Glomerular visceral epithelial cell (primary cell): ENCODE measurements around the gene KIF9.
"Not testable (repeated sequence)": the region's sequence is repeated elsewhere in the genome, so short reads cannot be mapped to it uniquely, and the experiment has no call there.

Source experiments
- DNase-seq: peaks from one replicate; pipeline ENCODE4 v3.0.0-alpha.2; 2016; ENCODE audit errors: extremely low spot score

Gene KIF9

DNA sequence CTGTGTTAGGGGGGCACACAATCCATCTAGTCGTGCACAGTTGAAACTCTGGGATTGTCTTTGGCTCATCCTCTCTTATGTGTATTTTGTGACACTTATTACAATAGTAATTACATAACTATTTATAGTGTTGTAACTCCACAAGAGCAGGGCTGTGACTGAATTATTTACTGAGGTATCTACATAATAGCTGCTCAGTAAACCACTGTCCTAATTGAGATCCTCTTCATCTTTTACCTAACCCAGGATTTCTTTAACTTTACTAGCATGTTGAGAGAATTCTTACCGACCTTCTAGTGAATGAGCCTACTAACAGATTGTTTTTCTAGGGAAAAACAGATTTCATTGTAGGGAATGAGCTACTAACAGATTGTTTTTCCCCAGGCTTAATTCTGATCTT lies 11.2 kb upstream of the KIF9 start:
- DNase-seq, result no peak

DNA sequence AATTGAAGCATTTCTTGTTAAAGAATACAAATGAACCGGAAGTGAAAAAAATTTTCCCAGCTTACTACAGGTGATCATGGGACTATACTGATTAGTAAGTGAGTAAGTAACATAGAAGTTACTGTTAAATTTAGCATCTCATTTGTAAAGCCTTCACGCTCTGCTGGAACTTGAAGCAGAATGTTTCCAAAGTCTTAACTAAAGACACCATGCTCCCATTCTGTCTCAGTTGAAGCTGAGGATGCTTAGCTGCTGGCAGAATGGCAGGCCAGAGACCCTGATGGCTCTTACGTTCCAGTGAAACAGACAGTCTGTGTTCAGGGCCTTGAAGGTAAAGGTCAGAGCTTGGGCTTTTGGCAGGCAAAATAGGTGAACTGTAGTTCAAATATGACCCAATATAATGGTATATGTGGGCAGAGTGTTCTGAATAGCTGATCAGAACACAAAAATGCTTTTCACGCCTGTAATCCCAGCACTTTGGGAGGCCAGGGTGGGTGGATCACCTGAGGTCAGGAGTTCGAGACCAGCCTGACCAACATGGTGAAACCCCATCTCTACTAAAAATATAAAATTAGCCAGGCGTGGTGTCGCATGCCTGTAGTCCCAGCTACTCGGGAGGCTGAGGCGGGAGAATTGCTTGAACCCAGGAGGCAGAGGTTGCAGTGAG lies 9.3 kb upstream of the KIF9 start:
- DNase-seq, result not testable (repeated sequence)

DNA sequence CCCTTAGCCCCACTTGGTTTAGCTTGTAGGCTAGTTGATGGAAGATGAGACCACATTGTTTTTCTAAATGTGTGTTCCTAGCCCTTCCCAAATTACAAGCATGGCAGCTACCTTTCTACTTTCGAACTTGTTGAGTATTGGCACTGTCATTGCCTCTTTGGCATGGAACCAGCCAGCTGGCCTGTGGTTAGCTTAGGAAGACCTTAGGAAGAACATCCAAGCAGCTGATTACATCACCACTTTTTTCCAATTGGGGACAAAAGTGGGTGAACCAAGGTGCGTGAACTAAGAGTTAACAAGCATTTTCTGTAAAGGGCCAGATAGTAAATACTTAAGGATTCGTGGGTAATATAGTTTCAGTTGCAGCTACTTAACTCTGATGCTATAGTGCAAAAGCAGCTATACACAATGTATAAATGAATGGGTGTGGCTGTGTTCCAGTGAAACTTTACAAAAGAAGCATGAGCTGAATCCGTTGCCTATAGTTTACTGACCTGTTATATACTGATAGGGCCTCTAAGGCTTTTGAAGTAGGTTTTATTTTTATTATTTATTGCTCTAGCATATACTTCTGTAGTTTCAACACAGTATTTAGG lies 8.7 kb upstream of the KIF9 start:
- DNase-seq, result no peak

DNA sequence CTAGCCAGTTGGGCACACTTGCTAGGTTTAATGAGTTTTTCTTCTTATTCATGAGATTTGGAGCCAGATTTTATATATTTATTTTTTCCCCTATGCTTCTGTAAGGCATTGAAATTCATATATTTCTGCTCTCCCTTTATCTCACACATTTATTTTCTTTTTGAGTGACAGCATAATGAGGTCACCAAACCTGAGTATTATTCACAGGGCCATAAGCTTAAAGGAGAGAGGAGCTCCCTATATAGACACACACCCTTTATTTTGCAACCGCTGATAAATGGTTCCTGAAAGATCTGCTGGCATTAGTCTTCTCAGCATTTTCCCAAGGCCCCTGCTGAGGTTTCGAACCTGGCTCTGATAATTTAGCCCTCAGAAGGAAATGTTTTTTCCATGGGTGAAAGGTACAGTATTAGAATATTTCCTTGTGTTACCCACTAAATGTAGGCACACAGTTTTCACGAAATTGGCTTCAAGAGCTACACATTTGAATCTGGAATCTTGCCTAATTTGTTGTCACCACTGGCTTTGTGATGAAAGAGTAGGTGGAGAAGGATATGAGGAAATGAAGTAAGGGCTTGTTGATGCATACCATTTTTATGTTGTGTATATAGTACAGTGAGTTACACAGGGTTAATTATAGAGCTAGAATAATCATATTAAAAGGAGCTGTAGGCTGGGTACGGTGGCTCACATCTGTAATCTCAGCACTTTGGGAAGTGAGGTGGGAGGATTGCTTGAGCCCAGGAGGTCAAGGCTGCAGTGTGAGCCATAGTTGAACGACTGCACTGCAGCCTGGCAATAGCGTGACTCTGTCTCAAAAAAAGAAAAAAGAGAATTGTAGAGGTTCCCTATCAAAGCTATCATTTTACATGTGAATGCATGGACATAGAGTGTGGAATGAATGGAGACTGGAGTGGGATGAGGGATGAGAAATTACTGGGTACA lies 6.6 kb upstream of the KIF9 start:
- no peak for DNase-seq

DNA sequence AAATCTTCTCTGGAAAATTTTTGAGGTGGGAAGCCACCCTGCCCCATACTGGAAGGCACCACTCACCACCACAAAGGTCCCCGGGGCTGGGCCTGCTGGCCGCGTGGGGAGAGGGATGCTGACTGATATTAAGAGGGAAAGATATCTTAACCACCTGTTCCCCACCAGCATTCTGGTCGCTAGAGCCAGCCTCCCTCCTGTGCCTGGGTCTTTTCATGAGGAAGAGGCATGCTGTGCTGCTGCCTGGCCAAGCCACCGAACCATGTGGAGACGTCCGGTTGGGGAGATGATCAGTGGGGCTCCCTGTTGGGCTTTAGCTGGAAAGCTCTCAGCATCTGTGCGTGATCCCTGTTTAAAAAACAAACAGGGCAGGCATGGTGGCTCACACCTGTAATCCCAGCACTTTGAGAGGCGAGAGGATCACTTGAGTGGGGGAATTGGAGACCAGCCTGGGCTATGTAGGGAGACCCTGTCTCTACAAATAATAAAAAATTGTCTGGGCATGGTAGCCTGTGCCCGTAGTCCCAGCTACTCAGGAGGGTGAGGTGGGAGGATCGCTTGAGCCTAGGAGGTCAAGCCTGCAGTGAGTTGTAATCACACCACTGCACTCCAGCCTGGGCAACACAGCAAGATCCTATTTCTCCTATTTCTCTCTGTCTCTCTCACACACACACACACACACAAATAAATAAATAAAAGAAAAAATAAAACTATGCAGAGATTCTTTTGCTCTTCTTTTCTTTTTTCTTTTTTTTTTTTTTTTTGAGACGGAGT lies 1.2 kb upstream of the KIF9 start:
- DNase-seq, result peak; percentile 30

DNA sequence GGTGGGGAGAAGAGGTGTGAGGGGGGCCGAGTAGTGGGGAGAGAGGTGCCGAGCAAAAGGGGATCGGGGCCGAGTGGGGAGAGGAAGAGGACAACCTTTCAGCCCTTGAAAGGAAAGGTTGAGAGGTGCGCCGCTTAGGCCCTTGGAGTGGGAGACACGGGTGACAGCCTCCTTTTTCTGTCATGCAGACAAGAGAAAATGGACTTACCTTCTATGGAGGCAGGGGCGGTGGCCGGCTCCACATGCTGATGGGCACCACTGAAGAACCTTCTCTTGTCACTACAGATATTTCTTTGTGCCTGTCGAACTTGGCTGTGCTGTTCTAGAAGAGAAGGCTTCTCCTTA lies 566 bp upstream of the KIF9 start:
- no peak for DNase-seq

DNA sequence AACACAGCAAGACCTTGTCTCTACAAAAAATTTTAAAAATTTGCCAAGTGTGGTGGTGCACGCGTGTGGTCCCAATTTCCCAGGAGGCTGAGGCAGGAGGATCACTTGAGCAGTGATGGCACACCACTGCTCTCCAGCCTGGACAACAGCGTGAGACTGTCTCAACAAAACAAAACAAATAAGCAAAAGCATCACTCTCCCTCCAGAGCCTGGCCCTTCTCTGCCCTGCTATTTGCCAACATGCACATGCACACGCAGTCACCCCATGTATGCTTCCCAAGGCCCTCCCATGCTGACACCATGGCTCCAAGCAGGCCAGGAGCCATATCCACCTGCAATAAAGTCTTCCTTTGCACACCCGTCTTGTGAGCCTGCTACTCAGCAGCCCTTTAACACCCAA lies 2.1 kb downstream of the KIF9 start:
- no peak for DNase-seq

DNA sequence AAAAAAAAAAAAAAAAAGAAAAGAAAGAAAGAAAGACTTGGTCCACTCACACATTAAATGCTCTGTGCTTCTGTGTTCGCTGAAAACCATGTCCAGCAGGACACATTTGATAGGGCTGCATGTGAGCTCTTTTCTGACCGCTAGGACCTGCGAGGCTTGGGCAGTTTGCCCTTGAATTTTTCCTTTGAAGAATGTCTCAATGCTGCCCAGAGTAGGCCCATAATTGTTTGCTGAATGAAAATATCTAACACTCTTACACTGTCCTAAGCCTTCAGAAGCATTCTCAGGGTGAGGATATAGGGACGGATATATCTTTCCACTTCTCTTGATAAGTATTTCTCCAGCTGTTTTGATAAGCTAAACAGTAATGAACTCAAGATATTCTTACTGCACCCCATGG lies 6.0 kb downstream of the KIF9 start:
- DNase-seq, result no peak

DNA sequence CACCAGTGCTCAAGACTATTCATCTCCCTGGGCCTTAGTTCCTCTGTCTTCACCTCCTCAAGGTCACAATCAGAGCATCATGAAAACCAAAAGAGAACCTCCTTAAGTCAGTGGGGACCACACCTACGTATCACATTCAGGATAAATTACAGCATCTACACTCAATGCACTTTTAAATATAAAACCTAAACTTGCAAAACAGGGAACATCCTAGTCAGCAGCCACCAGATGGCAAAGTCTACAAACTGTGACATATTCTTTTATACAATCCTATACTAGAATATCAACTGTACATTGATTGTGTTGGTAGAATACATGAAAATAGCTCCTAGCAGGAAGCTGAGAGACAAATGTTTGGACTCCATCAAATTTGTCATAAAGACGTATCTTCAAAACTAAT lies 7.9 kb downstream of the KIF9 start:
- no peak for DNase-seq

DNA sequence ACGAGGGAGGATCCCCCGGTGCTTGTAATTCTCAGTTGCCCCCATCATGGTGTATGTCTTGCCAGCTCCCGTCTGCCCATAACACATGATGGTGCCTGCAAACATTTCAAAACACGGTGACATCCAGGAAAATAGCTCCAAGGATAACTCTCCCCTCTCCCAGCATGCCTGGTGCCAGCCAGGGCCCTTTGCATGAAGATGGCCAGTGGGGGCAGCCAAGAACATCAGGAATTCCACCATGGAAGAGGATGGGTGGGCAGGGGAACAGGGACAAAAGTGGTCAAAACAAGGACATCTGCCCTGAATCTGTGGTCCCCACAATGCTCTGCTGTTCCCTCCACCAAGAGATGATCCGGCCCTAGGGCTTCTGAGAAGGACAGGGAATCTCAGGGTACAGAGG lies 9.0 kb downstream of the KIF9 start:
- DNase-seq, result no peak

DNA sequence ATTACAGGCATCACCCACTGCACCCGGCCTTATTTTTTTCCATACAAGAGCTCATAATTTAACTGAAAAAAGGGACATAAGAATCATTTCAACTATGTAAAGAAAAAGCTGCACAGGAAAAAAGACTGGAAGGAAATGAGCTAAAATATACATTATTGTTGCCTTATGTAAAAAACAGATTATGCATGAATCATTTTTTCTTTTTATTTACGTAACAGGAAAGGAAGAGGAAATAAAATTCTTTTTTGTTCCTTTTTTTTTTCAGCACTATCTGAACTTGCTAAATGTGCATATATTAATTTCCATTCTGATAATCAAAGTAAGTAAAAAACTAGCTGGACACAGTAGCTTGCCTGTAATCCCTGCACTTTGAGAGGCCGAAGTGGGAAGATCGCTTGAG lies 12.1 kb downstream of the KIF9 start:
- no peak for DNase-seq

DNA sequence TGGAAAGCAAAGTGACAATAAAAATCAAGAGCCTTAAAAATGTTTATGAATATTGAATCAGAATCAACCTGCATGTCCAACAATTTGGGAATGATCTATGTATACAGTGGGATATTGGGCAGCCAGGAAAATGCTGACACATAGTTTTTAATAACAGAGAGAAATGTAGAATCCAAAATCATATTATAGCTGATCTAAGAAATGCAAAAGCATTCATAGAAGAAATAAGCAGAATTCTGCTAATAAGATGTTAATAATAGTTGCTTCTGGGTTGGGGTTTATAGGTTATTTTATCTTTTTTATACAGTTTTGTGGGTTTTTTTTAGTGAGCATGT lies 15.1 kb downstream of the KIF9 start:
- no peak for DNase-seq

DNA sequence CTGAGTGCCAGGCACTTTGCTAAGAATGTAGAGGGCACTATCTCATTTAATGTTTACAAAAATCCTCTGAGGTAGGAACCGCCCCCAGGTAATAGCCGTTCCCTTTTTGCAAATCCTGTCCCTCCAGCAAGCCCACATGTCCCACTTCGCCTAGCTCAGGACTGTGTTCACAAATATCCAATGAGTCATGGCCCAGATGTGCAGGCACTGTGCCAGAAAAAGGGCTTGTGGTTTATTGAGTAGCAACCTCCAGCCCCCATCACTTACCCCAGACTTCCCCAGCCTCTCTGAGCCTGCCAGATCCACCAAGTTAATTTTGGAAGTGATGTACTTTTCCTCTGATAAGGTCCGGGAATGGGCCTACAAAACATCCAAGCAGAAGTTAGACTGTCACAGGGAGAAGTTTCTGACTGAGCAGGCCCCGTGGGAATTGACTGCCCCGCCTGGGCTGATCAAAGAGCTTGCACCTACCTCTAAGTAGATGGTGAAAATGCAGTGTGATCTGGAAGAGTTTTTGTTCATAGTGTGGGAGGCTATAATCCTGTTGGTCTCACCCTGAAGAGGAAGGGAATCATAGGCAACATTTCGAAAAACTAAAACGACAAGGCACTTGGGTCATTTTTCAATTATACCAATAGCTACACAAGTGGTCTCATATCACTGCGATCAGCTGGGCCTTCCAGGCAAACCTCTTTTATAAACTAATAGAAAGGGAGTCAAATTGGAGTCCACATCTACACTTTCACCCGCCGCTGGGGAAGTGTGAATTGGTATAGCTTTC lies 15.7 kb downstream of the KIF9 start:
- peak; percentile 88 for DNase-seq

DNA sequence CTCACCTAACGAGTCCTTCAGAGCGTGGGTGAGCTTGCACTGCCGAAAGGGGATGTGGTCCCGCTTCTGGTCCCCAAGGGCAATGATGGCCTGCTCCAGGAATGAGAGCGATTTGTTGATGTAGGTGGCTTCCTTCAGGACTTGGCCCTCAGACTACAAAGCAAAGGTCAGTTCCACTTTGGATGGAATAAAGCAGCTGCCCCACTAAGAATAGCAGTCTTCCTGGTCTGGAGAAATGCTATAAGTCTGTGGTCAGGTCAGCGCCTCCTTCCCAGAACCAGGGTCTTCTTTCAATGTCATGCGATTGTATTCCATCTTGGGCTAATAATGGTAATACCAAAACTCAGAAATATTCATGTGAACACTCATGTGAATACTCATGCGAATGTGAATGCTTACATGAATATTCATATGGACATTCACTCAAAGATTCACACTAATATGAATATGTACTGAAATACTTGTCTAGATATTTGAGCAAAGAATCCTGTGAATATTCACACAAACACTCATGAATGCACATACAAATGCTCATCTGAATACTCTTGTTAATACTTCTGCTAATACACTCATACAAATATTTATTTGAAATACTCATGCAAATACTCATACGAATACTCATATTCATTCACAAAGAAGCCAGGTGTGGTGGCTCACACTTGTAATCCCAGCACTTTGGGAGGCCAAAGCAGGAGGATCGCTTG lies 16.7 kb downstream of the KIF9 start:
- DNase-seq, result no peak

DNA sequence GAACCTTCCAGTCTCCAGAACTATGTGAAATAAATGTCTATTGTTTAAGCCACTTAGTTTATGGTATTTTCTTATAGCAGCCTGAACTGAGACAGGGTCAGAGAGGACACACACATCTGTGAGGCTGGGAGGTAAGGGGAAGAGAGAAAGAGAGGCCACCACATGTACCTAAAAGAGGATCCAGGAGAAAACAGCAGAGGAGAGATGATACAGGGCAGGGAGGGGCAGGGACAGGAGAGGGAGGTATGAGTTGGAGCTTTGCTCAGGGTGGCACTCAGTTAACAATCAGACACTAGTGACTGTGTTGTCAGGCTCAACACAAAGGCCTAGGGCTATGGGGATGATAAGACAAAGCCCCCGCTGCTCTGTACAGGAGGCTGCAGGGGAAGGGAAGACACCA lies 17.6 kb downstream of the KIF9 start:
- no peak for DNase-seq

DNA sequence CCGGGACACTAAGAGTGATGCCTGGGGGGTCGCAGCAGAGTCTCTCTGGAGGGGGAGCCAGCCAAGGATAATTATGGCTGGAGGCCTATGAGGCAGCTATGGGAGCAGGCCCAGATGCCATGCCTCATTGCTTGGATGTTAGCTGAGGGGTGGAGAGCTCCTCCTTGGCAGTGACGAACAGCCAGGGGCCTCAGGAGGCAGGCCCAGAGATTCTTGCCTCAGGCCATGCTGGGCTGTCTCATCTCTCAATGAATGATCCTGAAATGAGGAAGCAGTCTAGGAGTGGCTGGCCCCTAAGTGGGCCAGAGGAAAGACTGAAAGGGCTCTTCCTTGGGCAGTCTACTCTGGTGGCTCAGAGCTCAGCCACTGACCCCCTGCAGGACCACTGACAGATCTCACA lies 21.3 kb downstream of the KIF9 start:
- no peak for DNase-seq

DNA sequence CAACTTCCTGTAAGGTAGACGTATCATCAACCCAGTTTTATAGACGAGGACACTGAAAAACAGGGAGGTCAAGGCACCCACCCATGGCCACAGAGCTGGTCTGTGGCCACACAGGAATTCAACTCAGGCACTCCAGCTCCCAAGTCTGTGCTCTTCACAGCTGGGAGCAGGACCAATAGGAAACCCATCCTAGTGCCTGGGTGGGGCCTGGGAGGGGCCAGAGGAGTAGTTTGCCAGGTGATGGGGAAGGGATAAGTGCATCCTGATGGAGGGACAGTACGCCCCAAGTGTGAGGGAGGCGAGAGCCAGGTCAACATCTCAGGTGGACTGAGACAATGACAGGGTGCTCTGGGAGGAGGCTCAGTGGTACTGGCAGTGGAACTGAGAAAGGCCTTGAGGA lies 22.0 kb downstream of the KIF9 start:
- DNase-seq, result no peak

DNA sequence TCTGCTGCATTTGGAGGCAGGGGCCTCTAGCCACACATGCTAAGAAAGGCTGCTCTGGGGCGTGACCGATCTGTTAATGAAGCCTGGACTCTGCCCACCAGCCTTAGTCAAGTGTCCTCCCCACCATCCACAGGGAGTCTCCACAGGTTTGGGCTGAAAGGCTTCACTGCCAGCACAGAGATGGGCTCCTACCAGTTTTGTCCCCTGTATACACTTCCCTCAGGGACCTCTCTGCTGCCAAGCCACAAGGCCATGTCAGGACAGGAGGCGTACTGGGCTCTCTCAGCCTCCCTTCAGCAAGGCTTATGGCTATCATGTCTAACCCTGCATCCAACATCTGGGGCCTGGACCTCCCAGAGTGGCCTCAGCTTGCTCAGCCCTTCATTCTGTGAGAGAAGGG lies 23.5 kb downstream of the KIF9 start:
- DNase-seq, result no peak

DNA sequence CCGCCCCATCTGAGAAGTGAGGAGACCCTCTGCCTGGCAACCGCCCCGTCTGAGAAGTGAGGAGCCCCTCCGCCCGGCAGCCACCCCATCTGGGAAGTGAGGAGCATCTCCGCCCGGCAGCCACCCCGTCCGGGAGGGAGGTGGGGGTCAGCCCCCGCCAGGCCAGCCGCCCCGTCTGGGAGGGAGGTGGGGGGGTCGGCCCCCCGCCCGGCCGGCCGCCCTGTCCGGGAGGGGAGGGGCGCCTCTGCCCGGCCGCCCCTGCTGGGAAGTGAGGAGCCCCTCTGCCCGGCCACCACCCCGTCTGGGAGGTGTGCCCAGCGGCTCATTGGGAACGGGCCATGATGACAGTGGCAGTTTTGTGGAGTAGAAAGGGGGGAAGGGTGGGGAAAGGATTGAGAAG lies 26.3 kb downstream of the KIF9 start:
- DNase-seq, result not testable (repeated sequence)

DNA sequence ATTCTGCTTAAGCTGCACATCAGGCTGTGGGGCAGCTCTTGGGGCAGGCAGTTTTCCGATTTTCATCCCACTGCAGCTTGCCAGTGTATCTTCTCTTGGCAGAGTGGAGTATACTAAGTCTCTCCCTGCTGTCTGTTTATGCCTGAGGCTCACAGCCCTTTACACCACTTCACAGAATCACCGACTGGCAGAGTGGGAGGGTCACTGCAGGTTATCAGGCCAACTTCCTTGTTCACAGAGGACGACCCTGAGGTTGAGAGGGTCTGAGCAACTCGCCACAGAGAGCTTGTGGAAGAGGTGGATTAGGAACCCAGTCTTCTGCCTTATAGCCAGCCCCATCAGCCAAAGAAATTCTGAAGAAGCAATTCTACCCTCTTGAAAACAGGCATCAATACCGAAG lies 30.9 kb downstream of the KIF9 start:
- DNase-seq, result no peak

DNA sequence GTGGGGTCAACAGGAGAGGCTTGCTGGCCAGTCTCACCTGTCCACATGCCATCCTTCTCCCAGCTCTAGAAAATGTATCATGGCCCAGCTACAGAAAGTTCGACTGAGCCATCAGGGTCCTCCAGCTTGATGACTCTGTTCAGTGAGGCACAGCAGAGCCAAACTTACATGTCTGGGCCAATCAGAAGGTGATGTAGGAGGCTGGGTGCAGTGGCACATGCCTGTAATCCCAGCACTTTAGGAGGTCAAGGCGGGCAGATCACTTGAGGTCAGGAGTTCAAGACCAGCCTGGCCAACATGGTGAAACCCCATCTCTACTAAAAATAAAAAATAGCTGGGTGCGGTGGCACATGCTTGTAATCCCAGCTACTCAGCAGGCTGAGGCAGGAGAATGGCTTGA lies 31.5 kb downstream of the KIF9 start:
- not testable (repeated sequence) for DNase-seq
